ENCODE measurements around the gene FLNB. TPM values are rescaled to one million over a fixed set of nuclear protein-coding genes. Genes with fewer than 3 reads are reported as not detected.
A peak's percentile ranks its signal among the peaks of the same experiment; 100 is the strongest.

Gene FLNB
- total RNA-seq, 1 experiment from 2014 or later = 83.4 TPM

GRCh38 chr3:58137306-58137705, 129.1 kb downstream of the FLNB start:
- no peak overlapping the region for H3K4me2 ChIP-seq (ENCODE audit: insufficient read depth, insufficient read length, low read length)
- H3K27ac Mint-ChIP-seq = 0 out of 7 replicates have a peak overlapping the region, but pooled peaks of 1 of the 3 experiments have one; percentile 29
- TF ChIP-seq CTCF (conservative IDR thresholded peaks at IDR 0.05) = no peak

More at GRCh38 chr3:58137306-58137705, 129.1 kb downstream of the FLNB start:
- Histone ChIP-seq H3K9me3 (ENCODE audit: control insufficient read depth, low read depth, low read length) (no peaks in the 10 kb centered on the region), H3K56ac (ENCODE audit: insufficient read length, low read depth, low read length) (no peak overlapping the region), H3K79me2 (ENCODE audit: insufficient read depth, low read length) (no peaks in the 10 kb centered on the region), H3K4ac (ENCODE audit: low read depth, low read length) (no peak overlapping the region), H3K27me3 (ENCODE audit: insufficient read depth, low read length) (no peaks in the 10 kb centered on the region), H3K23me2 (ENCODE audit: insufficient read length, low read depth, low read length, poor library complexity, severe bottlenecking) (no peaks in the 10 kb centered on the region), H3K14ac (ENCODE audit: insufficient read depth, low read length) (no peak overlapping the region), H4K20me1 (ENCODE audit: control insufficient read depth, insufficient read depth, insufficient read length) (no peaks in the 10 kb centered on the region), H2BK5ac (ENCODE audit: insufficient read length, low read length) (no peak overlapping the region), H4K91ac (ENCODE audit: insufficient read length, low read depth, low read length) (no peak overlapping the region), H2BK15ac (ENCODE audit: low read depth, low read length) (no peak overlapping the region), H3K4me1 (ENCODE audit: insufficient read depth, low read length) (no peaks in the 10 kb centered on the region), H3K23ac (ENCODE audit: insufficient read length, low read depth, low read length) (no peak overlapping the region), H4K8ac (replicated peaks; ENCODE audit: insufficient read length, low read depth, low read length) (no peak overlapping the region), H3K18ac (ENCODE audit: insufficient read length, low read depth, low read length) (no peak overlapping the region), H2AK5ac (ENCODE audit: insufficient read length, low read length) (no peak overlapping the region), H2BK120ac (ENCODE audit: low read depth, low read length, poor library complexity, severe bottlenecking) (no peak overlapping the region), H2BK20ac (ENCODE audit: low read depth, low read length, poor library complexity, severe bottlenecking) (no peak overlapping the region), H3T11ph (ENCODE audit: low read length) (no peak overlapping the region), H3K9ac (ENCODE audit: extremely low read depth, insufficient read length, low read length) (no peak overlapping the region), H3K79me1 (ENCODE audit: insufficient read depth, low read depth, low read length, poor library complexity, severe bottlenecking) (no peaks in the 10 kb centered on the region), H2AFZ (ENCODE audit: low read length) (no peak overlapping the region), H4K5ac (ENCODE audit: insufficient read length, low read depth, low read length) (no peak overlapping the region), H3K27ac (ENCODE audit: insufficient read length, low read depth, low read length) (no peak overlapping the region), H2BK12ac (ENCODE audit: insufficient read length, low read depth, low read length) (no peak overlapping the region)
- Mint-ChIP-seq H3K9me3 (no peaks in the 10 kb centered on the region), H3K36me3 (ENCODE audit: insufficient read depth in 1 of 3, low read depth in 3 of 3) (peaks cover 31 to 87% (median 60%) of the 10 kb centered on the region in 3 experiments; a peak in 6 of 7 replicates), H3K4me3 (no peak overlapping the region), H3K27me3 (ENCODE audit: low read depth) (no peaks in the 10 kb centered on the region), H3K4me1 (no peaks in the 10 kb centered on the region)
- WGBS (ENCODE audit: extremely low coverage, insufficient read length, low lambda C conversion rate) = no CpG with 5 or more reads among the region's 4 CpGs
- no peak for DNase-seq

Measured in H9 (cell line).